GM13976 (cell line): ENCODE measurements around the gene ADCY3.

ENCODE experiments used
- DNase-seq: peaks from one replicate; pipeline ENCODE4 v3.0.0; 2012; ENCODE audit warnings: low spot score
- CTCF ChIP-seq: IDR thresholded peaks from 2 replicates; pipeline ENCODE4 v1.5.1; 2012; ENCODE audit warnings: borderline replicate concordance, mild to moderate bottlenecking; ENCODE audit not compliant: insufficient read depth; ENCODE audit errors: extremely low read depth, missing control alignments, control extremely low read depth
- in situ Hi-C: fragments of 300-500 bp; cut with MboI; formaldehyde crosslinking; loops from one replicate; pipeline ENCODE4 v1.12.0; 2022; ENCODE audit warnings: low sequenced_read_pairs, mixed read lengths, inconsistent platforms; ENCODE audit not compliant: unreplicated experiment

ADCY3 gene

GRCh38 chr2:24861500-24861899 lies 58.5 kb downstream of the ADCY3 start:
- in situ Hi-C loops = no loop called here
- TF ChIP-seq CTCF = no peak
- DNase-seq = no peak

GRCh38 chr2:24860631-24861030 lies 59.4 kb downstream of the ADCY3 start:
- DNase-seq = no peak
- TF ChIP-seq CTCF = no peak
- in situ Hi-C loops = no loop called here

GRCh38 chr2:24859968-24860600 lies 60.0 kb downstream of the ADCY3 start:
- TF ChIP-seq CTCF = no peak
- DNase-seq = no peak
- in situ Hi-C loops = no loop called here

- in situ Hi-C loops = no loop called here
- DNase-seq = no peak
- TF ChIP-seq CTCF = no peak
Observed at GRCh38 chr2:24858996-24859395, 61.0 kb downstream of the ADCY3 start.

- TF ChIP-seq CTCF = no peak
- no peak for DNase-seq
- in situ Hi-C loops = no loop called here
Observed at GRCh38 chr2:24857746-24858145, 62.3 kb downstream of the ADCY3 start.

GRCh38 chr2:24856791-24857211 lies 63.2 kb downstream of the ADCY3 start:
- TF ChIP-seq CTCF = no peak
- in situ Hi-C loops = no loop called here
- DNase-seq = no peak
